PC-3 (cell line): Measurements from ENCODE around the gene PHF21B.

Experiments used
- EZH2 ChIP-seq: fragments of 300-600 bp; sonication (generic); IDR thresholded peaks from one replicate; pipeline ENCODE4 v1.6.1; 2017; ENCODE audit warnings: antibody characterized with exemption, mild to moderate bottlenecking, low read length; ENCODE audit not compliant: unreplicated experiment
- EZH2phosphoT487 ChIP-seq: fragments of 300-600 bp; sonication (generic); IDR thresholded peaks from 2 replicates; pipeline ENCODE4 v1.6.1; 2018; ENCODE audit warnings: mild to moderate bottlenecking, antibody characterized with exemption, low read length, borderline replicate concordance
- TF ChIP-seq, protein P1 (sequence below): fragments of 300-600 bp; sonication (generic); conservative IDR thresholded peaks from 2 replicates; pipeline ENCODE4 v1.5.1; 2017; ENCODE audit warnings: antibody characterized with exemption, low read depth, mild to moderate bottlenecking, low read length

DNA sequence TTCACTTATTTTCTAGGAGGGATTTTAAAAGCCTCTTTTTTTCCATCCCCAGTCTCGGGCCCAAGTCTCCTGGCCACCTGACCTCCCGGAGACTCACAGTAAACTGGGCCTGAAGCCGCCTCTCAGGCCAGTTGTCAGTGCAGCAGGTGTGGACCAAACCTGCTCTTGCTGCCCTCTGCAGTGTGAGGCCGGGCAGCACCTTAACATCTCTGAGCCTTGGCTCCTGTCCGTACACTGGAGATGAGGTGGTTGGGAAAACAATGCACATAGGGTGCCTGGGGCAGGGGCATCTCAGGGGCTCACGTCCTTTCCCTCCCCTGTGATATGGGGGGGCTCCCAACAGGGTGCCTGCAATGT, 45.1 kb downstream of the PHF21B start:
- TF ChIP-seq, protein P1, sequence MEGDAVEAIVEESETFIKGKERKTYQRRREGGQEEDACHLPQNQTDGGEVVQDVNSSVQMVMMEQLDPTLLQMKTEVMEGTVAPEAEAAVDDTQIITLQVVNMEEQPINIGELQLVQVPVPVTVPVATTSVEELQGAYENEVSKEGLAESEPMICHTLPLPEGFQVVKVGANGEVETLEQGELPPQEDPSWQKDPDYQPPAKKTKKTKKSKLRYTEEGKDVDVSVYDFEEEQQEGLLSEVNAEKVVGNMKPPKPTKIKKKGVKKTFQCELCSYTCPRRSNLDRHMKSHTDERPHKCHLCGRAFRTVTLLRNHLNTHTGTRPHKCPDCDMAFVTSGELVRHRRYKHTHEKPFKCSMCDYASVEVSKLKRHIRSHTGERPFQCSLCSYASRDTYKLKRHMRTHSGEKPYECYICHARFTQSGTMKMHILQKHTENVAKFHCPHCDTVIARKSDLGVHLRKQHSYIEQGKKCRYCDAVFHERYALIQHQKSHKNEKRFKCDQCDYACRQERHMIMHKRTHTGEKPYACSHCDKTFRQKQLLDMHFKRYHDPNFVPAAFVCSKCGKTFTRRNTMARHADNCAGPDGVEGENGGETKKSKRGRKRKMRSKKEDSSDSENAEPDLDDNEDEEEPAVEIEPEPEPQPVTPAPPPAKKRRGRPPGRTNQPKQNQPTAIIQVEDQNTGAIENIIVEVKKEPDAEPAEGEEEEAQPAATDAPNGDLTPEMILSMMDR: no peak
- TF ChIP-seq EZH2 (no peak), EZH2phosphoT487 (no peak)
